ENCODE results near the gene SYNGR2. TPM values are rescaled to one million over a fixed set of nuclear protein-coding genes. Genes with fewer than 3 reads are reported as not detected.

SYNGR2 gene
- total RNA-seq, 3 donors from 2014 or later: 37.8 to 69.5 (median 64.2) TPM

DNA sequence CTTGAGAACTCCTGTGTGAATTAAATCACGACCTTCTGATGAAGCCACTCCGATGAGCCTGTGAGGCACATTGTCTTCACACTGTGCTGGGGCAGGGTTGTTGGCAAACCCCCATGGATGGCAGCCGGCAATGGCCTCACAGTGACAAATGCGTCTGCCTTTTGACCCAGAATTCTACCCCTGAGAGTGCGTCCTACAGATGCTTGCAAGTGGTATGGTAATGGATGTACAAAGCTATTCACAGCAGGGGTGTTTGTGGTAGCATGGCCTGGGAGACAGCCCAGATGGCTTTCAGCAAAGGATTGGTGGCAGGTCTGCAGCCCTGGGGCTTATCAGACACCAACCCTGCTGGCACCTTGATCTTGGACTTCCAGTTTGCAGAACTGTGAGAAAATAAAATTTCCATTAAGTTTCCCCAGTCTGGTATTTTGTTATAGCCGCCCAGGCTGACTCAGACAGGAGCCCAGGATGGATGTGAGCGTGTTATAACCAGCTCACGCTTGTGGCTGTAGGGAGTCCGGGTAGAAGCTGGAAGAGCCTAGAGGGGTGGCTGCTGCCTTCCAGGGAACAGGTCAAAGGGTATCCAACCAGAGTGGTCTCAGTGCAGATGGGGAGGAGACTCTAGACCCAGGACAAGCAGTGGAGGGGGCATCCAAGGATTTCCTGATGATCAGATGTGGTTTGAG, 28.9 kb downstream of the SYNGR2 start:
- Histone ChIP-seq H3K9me3 (no peaks in the 10 kb centered on the region), H3K36me3 (no peaks in the 10 kb centered on the region), H3K4me3 (no peak overlapping the region), H3K4me1 (peaks cover 0 to 7% of the 10 kb centered on the region in 2 donors), H3K27me3 (no peaks in the 10 kb centered on the region), H3K27ac (peak overlapping the region; percentile 86)
- no peak for DNase-seq (ENCODE audit: low spot score in 2 of 2)
- intact Hi-C loops (cut with DNase I; ENCODE audit: low total_unique reads): no loop called here
- TF ChIP-seq POLR2AphosphoS5 (IDR thresholded peaks at IDR 0.05) (no peak), POLR2A (IDR thresholded peaks at IDR 0.05) (no peak)
- TF ChIP-seq, protein P1, sequence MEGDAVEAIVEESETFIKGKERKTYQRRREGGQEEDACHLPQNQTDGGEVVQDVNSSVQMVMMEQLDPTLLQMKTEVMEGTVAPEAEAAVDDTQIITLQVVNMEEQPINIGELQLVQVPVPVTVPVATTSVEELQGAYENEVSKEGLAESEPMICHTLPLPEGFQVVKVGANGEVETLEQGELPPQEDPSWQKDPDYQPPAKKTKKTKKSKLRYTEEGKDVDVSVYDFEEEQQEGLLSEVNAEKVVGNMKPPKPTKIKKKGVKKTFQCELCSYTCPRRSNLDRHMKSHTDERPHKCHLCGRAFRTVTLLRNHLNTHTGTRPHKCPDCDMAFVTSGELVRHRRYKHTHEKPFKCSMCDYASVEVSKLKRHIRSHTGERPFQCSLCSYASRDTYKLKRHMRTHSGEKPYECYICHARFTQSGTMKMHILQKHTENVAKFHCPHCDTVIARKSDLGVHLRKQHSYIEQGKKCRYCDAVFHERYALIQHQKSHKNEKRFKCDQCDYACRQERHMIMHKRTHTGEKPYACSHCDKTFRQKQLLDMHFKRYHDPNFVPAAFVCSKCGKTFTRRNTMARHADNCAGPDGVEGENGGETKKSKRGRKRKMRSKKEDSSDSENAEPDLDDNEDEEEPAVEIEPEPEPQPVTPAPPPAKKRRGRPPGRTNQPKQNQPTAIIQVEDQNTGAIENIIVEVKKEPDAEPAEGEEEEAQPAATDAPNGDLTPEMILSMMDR (IDR thresholded peaks at IDR 0.05): no peak

DNA sequence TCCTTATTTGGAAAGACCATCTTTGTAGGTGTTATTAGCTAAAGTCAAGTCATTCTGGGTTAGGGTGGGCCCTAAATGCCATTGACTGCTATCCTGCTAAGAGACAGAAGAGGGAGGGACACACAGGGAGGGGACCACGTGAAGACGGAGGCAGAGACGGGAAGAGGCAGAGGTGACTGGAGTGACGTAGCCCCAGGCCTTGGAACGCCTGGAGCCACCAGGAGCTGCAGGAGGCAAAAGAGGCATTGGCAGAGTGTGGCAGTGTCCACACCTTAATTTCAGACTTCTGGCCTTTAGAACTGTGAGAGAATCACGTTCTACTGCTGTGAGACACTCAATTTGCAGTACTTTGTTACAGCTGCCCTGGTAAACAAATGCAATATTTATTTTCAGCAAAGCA, 32.1 kb downstream of the SYNGR2 start:
- H3K27me3 ChIP-seq: no peaks in the 10 kb centered on the region
- no peak overlapping the region for H3K4me3 ChIP-seq
- H3K27ac ChIP-seq: peak overlapping the region; percentile 77 to 86
- no peak for DNase-seq (ENCODE audit: low spot score in 2 of 2)
- TF ChIP-seq, protein P1 (IDR thresholded peaks at IDR 0.05): no peak
- no peak for TF ChIP-seq POLR2AphosphoS5 (IDR thresholded peaks at IDR 0.05)
- no peak for TF ChIP-seq POLR2A (IDR thresholded peaks at IDR 0.05)
- intact Hi-C loops (cut with DNase I; ENCODE audit: low total_unique reads): no loop called here
- H3K36me3 ChIP-seq: no peaks in the 10 kb centered on the region
- peaks cover 0 to 7% of the 10 kb centered on the region in 2 donors for H3K4me1 ChIP-seq
- H3K9me3 ChIP-seq: no peaks in the 10 kb centered on the region

DNA sequence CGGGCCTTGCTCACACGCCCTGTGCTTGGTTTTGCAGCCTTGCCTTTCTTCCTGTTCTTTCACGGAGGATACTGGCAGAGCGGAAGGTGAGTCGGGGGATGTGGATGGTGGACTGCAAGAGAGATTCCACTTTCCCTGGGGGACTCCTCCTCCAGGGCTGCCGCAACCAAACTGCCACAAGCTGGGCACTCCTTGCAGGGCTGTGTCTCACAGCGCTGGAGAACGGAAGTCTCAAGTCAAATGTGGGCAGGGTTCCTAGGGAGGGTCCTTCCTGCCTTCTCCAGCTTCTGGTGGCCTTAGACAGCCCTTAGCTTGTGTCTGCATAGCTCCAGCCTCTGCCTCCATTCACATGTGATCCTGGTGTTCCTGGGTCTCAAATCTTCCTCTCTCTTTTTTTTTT, 34.3 kb downstream of the SYNGR2 start:
- intact Hi-C loops (cut with DNase I; ENCODE audit: low total_unique reads): no loop called here
- TF ChIP-seq POLR2A (IDR thresholded peaks at IDR 0.05) (no peak), POLR2AphosphoS5 (IDR thresholded peaks at IDR 0.05) (no peak)
- TF ChIP-seq, protein P1 (IDR thresholded peaks at IDR 0.05): no peak
- Histone ChIP-seq H3K27ac (no peak overlapping the region), H3K36me3 (no peaks in the 10 kb centered on the region), H3K27me3 (no peaks in the 10 kb centered on the region), H3K9me3 (no peaks in the 10 kb centered on the region), H3K4me3 (no peak overlapping the region), H3K4me1 (peaks cover 0 to 7% of the 10 kb centered on the region in 2 donors)
- no peak for DNase-seq (ENCODE audit: low spot score in 2 of 2)

DNA sequence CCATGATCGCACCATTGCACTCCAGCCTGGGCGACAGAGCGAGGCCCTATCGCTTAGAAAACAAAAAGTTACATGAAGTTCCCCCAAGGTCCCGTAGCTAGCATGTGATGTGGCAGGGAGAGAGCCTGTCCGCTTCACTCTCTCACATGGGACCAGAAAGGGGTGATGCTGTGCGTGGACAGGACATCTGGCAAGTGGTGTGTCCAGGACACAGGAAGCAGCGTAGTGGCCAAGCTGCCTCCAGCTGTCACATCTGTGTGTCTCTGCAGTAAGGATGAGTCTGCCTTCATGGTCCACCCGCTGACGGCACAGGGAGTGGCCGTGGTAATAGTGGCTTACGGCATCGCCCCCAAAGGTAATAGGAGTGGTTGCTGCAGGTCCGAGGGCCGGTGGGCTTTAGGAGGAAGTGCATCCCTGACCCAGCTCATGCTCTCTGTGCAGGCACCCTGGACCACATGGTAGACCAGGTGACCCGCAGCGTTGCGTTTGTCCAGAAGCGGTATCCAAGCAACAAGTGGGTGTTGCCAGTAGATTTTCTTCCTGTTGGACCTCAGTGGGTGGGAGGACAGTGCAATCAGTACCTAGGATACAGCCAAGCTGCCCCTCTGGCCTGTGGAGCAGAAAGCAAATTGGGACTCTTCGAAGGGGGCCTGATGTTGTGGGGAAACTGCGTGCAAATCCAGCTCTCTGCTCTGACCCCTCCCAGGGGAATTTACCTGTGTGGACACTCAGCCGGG, 36.2 kb downstream of the SYNGR2 start:
- H3K4me3 ChIP-seq: no peak overlapping the region
- no peak overlapping the region for H3K27ac ChIP-seq
- no peak for DNase-seq (ENCODE audit: low spot score in 2 of 2)
- intact Hi-C loops (cut with DNase I; ENCODE audit: low total_unique reads): loop anchor here (5.0 kb wide), 1 partner anchor 1493 kb away; no protein-coding TSS in a partner anchor
- no peaks in the 10 kb centered on the region for H3K36me3 ChIP-seq
- no peaks in the 10 kb centered on the region for H3K9me3 ChIP-seq
- no peak for TF ChIP-seq POLR2AphosphoS5 (IDR thresholded peaks at IDR 0.05)
- no peaks in the 10 kb centered on the region for H3K27me3 ChIP-seq
- H3K4me1 ChIP-seq: peaks cover 0 to 3% of the 10 kb centered on the region in 2 donors

DNA sequence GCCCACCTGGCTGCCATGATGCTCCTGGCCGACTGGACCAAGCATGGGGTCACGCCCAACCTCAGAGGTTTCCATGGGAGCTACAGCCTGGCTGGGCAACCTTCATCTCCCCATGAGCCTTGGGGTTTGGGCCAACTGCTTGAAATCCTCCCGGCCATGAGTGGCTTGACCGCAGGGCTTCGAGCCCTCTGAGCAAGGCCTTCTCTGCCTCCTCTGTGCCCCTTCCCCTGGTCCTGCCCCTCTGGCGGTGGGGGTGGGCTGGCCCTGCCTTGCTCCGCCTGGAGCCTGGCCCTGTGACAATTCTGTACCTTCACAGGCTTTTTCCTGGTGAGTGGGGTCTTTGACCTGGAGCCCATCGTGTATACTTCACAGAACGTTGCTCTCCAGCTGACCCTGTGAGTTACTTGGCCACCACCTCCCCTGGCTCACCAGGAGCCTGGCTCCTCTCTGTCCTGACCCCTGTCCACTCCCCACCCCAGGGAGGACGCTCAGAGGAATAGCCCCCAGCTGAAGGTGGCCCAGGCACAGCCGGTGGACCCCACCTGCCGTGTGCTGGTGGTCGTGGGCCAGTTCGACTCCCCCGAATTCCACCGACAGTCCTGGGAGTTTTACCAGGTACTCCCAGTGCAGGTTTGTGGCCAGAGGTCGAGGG, 36.9 kb downstream of the SYNGR2 start:
- H3K27ac ChIP-seq: no peak overlapping the region
- intact Hi-C loops (cut with DNase I; ENCODE audit: low total_unique reads): loop anchor here (5.0 kb wide), 1 partner anchor 1492 kb away; no protein-coding TSS in a partner anchor
- no peaks in the 10 kb centered on the region for H3K27me3 ChIP-seq
- no peaks in the 10 kb centered on the region for H3K36me3 ChIP-seq
- TF ChIP-seq, protein P1 (IDR thresholded peaks at IDR 0.05): no peak
- TF ChIP-seq POLR2A (IDR thresholded peaks at IDR 0.05) (no peak), POLR2AphosphoS5 (IDR thresholded peaks at IDR 0.05) (no peak)
- no peak for DNase-seq (ENCODE audit: low spot score in 2 of 2)
- no peaks in the 10 kb centered on the region for H3K4me1 ChIP-seq
- H3K4me3 ChIP-seq: no peak overlapping the region
- no peaks in the 10 kb centered on the region for H3K9me3 ChIP-seq

Measured in breast epithelium (tissue), 4 donors.